Stomach (tissue), 9 donors: ENCODE measurements around the gene SAMD15. TPM values are rescaled to one million over a fixed set of nuclear protein-coding genes. Genes with fewer than 3 reads are reported as not detected.
"Not testable (repeated sequence)": the region's sequence is repeated elsewhere in the genome, so short reads cannot be mapped to it uniquely, and the experiment has no call there.

Experiments used
- DNase-seq, 2 donors: peaks; one replicate each; pipeline versions ENCODE4 v3.0.0 to v3.0.0-alpha.2; 2013 to 2019
- H3K27ac ChIP-seq, 5 donors: fragments of 200-600 bp in 4 of 5; sonication (generic) in 4 of 5; one replicate each; pipeline ENCODE4 v1.5.1; 2013 to 2019; ENCODE audit warnings: mild to moderate bottlenecking in 1 of 5, moderate library complexity in 1 of 5
- H3K27me3 ChIP-seq, 3 donors: fragments of 200-600 bp; sonication (generic); one replicate each; pipeline ENCODE4 v1.5.1; 2017 to 2019; ENCODE audit warnings: mixed run types in 1 of 3
- H3K36me3 ChIP-seq, 4 donors: fragments of 200-600 bp; sonication (generic); 1 replicate in 3 of 4; 2 replicates in 1 of 4; pipeline ENCODE4 v1.5.1; 2016 to 2019
- H3K4me1 ChIP-seq, 4 donors: fragments of 200-600 bp; sonication (generic); one replicate each; pipeline ENCODE4 v1.5.1; 2016 to 2019
- H3K4me3 ChIP-seq, 4 donors: fragments of 200-600 bp; sonication (generic) in 3 of 4; one replicate each; pipeline ENCODE4 v1.5.1; 2016 to 2019; ENCODE audit warnings: mild to moderate bottlenecking in 1 of 4
- H3K9me3 ChIP-seq, 4 donors: fragments of 200-600 bp; sonication (generic); one replicate each; pipeline ENCODE4 v1.5.1; 2016 to 2019
- EP300 ChIP-seq: sonication (generic); formaldehyde crosslinking; IDR thresholded peaks from one replicate; pipeline ENCODE4 v1.6.1; 2017; ENCODE audit warnings: antibody characterized with exemption
- POLR2A ChIP-seq, 4 donors: fragments of 450-650 bp; IDR thresholded peaks; one replicate each; pipeline ENCODE4 v1.6.1; 2016; ENCODE audit warnings: antibody characterized with exemption in 4 of 4, control low read depth in 2 of 4, mild to moderate bottlenecking in 1 of 4, moderate library complexity in 1 of 4
- POLR2AphosphoS5 ChIP-seq, 3 donors: sonication (generic); formaldehyde crosslinking; IDR thresholded peaks; one replicate each; pipeline ENCODE4 v1.6.1; 2016; ENCODE audit warnings: antibody characterized with exemption in 3 of 3
- WGBS, 5 donors: extraction: QIAGEN DNeasy Blood & Tissue Kit in 3 of 5; methylation state at CpG; one replicate each; pipeline versions ENCODE4 v1.1.5 to v1.1.7; 2013 to 2018; 5-methylcytosine and 5-hydroxymethylcytosine counted together
- intact Hi-C: fragments of 100-400 bp; cut with DNase I; formaldehyde crosslinking; loops from one replicate; pipeline ENCODE4 v1.15.1; 2023; ENCODE audit warnings: low total_unique reads
- polyA plus RNA-seq, 3 donors: library from polyadenylated mRNA; stranded (reverse); fragments of 200-250 nt; gene quantifications; one replicate each; pipeline ENCODE4 v1.2.3, GENCODE V29; 2013
- total RNA-seq, 5 donors: library from RNA; depleted of rRNA; stranded (reverse); fragments of >200 nt; gene quantifications; one replicate each; pipeline versions ENCODE4 v1.1.0 to v1.2.3, GENCODE V29; 2014 to 2016
- TF ChIP-seq, protein P1 (sequence below), 7 experiments: fragments of 450-650 bp in 4 of 7; fragments of 200-600 bp in 3 of 7; sonication (generic) in 3 of 7; IDR thresholded peaks; one replicate each; pipeline ENCODE4 v1.5.1; 2016 to 2019; ENCODE audit warnings: antibody characterized with exemption in 7 of 7, control low read depth in 2 of 7, mild to moderate bottlenecking in 1 of 7
- donor health status: healthy with polysubstance abuse.
- donor health status: Bipolar disorder and iron deficiency.
- donor health status: healthy.

SAMD15 gene
- total and polyA plus RNA-seq, 8 donors, result under 0.01 to 1.4 (median 0.52) TPM; not detected in 2

DNA sequence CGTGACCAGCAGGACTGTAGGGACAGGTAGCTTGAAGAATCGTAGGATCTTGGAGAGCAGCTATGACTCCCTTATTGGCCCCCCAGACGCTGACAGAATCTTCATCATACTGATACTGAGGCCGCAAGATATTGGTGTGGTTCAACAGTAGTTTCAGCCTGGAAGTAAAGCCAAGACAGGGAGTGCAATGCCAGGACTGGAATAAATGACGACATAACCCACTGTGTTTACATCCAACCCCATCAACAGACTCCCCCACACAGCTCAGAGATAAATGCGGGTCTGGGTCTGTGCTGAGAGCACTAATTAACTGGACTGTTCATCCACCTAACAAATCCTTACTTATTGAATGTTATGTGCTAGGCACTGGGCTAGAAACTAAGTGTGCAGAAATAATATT, 29.5 kb downstream of the SAMD15 start:
- peak in 1 of 2 donors; percentile 25 for DNase-seq
- H3K4me3 ChIP-seq, result no peak overlapping the region
- H3K36me3 ChIP-seq, result no peaks in the 10 kb centered on the region
- intact Hi-C loops, result no loop called here
- no peaks in the 10 kb centered on the region for H3K4me1 ChIP-seq
- 39 to 73% (median 55%) methylated on average over 6 of the region's 6 CpGs for WGBS, 5 donors
- H3K9me3 ChIP-seq, result no peaks in the 10 kb centered on the region
- peak overlapping the region in 2 of 5 donors; percentile 37 to 60 for H3K27ac ChIP-seq
- no peaks in the 10 kb centered on the region for H3K27me3 ChIP-seq
- TF ChIP-seq POLR2AphosphoS5 (IDR thresholded peaks at IDR 0.05), result no peak
- TF ChIP-seq EP300, result no peak
- no peak for TF ChIP-seq POLR2A (IDR thresholded peaks at IDR 0.05)
- TF ChIP-seq, protein P1, sequence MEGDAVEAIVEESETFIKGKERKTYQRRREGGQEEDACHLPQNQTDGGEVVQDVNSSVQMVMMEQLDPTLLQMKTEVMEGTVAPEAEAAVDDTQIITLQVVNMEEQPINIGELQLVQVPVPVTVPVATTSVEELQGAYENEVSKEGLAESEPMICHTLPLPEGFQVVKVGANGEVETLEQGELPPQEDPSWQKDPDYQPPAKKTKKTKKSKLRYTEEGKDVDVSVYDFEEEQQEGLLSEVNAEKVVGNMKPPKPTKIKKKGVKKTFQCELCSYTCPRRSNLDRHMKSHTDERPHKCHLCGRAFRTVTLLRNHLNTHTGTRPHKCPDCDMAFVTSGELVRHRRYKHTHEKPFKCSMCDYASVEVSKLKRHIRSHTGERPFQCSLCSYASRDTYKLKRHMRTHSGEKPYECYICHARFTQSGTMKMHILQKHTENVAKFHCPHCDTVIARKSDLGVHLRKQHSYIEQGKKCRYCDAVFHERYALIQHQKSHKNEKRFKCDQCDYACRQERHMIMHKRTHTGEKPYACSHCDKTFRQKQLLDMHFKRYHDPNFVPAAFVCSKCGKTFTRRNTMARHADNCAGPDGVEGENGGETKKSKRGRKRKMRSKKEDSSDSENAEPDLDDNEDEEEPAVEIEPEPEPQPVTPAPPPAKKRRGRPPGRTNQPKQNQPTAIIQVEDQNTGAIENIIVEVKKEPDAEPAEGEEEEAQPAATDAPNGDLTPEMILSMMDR (IDR thresholded peaks at IDR 0.05), result no peak

DNA sequence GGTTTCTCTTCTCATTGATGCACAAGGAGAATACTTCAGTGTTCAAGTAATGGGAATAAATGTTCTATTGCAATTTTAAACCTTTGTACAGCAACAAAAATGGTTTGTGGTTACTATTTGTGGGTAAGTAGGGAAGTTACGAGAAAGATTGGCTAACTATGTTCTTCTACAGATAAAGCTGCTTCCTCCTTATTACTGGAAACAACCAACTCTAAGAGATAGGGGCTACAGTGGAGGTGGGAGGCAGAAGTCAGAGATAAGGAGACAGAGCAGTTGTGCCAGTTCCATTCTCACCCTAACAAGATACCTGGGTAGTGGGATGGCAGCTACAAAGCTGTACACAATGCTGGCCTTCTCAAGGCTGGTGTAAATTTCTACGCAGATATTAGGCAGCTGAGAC, 30.0 kb downstream of the SAMD15 start:
- Histone ChIP-seq H3K36me3 (no peaks in the 10 kb centered on the region), H3K27me3 (no peaks in the 10 kb centered on the region), H3K4me1 (no peaks in the 10 kb centered on the region), H3K27ac (peak overlapping the region in 2 of 5 donors; percentile 51 to 60), H3K4me3 (no peak overlapping the region), H3K9me3 (no peaks in the 10 kb centered on the region)
- 71 to 85% (median 79%) methylated on average over 2 of the region's 2 CpGs for WGBS, 5 donors
- no peak for DNase-seq
- no peak for TF ChIP-seq EP300
- TF ChIP-seq POLR2A (IDR thresholded peaks at IDR 0.05), result no peak
- intact Hi-C loops, result no loop called here

DNA sequence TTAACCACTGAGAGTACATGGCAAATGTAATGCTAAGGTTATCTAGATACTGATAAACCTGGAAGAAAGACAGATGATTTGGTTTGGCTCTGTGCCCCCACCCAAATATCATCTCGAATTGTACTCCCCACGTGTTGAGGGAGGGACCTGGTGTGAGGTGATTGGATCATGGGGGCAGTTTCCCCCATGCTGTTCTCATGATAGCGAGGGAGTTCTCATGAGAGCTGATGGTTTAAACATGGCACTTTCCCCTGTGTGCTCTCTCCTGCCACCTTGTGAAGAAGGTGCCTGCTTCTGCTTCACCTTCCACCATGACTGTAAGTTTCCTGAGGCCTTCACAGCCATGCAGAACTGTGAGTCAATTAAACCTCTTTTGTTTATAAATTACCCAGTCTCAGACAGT, 32.0 kb downstream of the SAMD15 start:
- intact Hi-C loops, result no loop called here
- H3K4me1 ChIP-seq, result no peaks in the 10 kb centered on the region
- H3K4me3 ChIP-seq, result no peak overlapping the region
- H3K27me3 ChIP-seq, result no peaks in the 10 kb centered on the region
- no peak for TF ChIP-seq POLR2A (IDR thresholded peaks at IDR 0.05)
- TF ChIP-seq EP300, result no peak
- TF ChIP-seq, protein P1 (IDR thresholded peaks at IDR 0.05), result no peak
- H3K27ac ChIP-seq, result no peak overlapping the region
- H3K9me3 ChIP-seq, result no peaks in the 10 kb centered on the region
- 23 to 43% (median 41%) methylated on average over 3 of the region's 3 CpGs for WGBS, 5 donors
- no peaks in the 10 kb centered on the region for H3K36me3 ChIP-seq
- no peak for DNase-seq

DNA sequence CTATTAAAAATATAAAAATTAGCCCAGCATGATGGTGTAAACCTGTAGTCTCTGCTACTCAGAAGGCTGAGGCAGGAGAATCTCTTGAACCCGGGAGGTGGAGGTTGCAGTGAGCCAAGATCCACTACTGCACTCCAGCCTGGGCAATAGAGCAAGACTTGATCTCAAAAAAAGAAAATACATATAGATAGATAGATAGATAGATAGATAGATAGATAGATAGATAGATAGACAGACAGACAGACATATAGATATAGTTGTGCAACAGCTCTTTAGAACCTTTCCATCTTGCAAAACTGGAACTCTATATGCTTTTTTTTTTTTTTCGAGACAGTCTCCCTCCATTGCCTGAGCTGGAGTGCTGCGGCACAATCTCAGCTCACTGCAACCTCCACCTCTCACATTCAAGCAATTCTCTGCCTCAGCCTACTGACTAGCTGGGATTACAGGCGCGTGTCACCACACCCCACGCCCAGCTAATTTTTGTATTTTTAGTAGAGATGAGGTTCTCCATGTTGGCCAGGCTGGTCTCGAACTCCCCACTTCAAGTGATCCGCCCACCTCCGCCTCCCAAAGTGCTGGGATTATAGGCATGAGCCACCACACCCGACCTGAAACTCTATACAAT, 38.3 kb downstream of the SAMD15 start:
- 89 to 94% (median 94%) methylated on average over 10 of the region's 10 CpGs for WGBS, 5 donors
- H3K9me3 ChIP-seq, result peaks cover 9 to 20% (median 14%) of the 10 kb centered on the region in 4 donors
- H3K36me3 ChIP-seq, H3K4me1 ChIP-seq, H3K27me3 ChIP-seq, DNase-seq, H3K27ac ChIP-seq, H3K4me3 ChIP-seq, intact Hi-C loops: not testable (repeated sequence)

DNA sequence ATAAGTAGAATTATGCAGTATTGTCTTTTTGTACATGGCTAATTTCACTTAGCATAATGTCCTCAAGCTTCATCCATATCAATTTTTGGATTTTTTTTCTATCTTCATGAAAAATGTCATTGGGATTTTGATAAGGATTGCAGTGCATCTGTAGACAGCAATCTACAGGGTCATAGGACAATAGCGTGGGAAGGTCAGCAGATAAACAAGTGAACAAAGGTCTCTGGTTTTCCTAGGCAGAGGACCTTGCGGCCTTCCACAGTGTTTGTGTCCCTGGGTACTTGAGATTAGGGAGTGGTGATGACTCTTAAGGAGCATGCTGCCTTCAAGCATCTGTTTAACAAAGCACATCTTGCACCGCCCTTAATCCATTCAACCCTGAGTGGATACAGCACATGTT, 38.9 kb downstream of the SAMD15 start:
- peaks cover 9 to 24% (median 18%) of the 10 kb centered on the region in 4 donors for H3K9me3 ChIP-seq
- 71 to 94% (median 82%) methylated on average over 2 to 3 of the region's 3 CpGs for WGBS, 5 donors
- H3K4me1 ChIP-seq, H3K27ac ChIP-seq, DNase-seq, H3K27me3 ChIP-seq, H3K4me3 ChIP-seq, intact Hi-C loops, H3K36me3 ChIP-seq: not testable (repeated sequence)

DNA sequence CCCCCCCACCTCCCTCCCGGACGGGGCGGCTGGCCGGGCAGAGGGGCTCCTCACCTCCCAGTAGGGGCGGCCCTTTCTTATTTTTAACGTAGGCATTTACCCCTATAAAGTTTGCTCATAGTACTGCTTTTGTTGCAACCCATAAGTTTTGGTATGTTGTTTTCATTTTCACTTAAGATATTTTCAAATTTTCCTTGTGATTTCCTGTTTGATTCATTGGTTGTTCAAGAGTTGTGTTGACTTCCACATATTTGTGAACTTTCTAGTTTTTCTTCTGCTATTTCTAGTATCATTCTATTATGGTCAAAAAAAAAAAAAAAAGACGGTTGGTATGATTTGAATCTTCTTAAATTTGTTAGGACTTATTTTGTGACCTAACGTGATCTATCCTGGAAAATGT, 39.7 kb downstream of the SAMD15 start:
- H3K27me3 ChIP-seq, result no peaks in the 10 kb centered on the region
- H3K4me1 ChIP-seq, result no peaks in the 10 kb centered on the region
- intact Hi-C loops, result no loop called here
- H3K36me3 ChIP-seq, result peaks cover 0 to 12% (median 10%) of the 10 kb centered on the region in 4 donors
- peaks cover 9 to 24% (median 18%) of the 10 kb centered on the region in 4 donors for H3K9me3 ChIP-seq
- H3K4me3 ChIP-seq, result no peak overlapping the region
- TF ChIP-seq POLR2AphosphoS5 (IDR thresholded peaks at IDR 0.05) (no peak), POLR2A (IDR thresholded peaks at IDR 0.05) (no peak), EP300 (no peak)
- TF ChIP-seq, protein P1 (IDR thresholded peaks at IDR 0.05), result no peak
- DNase-seq, result no peak
- 86 to 95% (median 93%) methylated on average over 5 to 8 of the region's 8 CpGs for WGBS, 5 donors
- no peak overlapping the region for H3K27ac ChIP-seq
